Ovary (tissue), 10 donors: ENCODE measurements around the gene GLUD1. TPM values are rescaled to one million over a fixed set of nuclear protein-coding genes. Genes with fewer than 3 reads are reported as not detected.
"Not testable (repeated sequence)": the region's sequence is repeated elsewhere in the genome, so short reads cannot be mapped to it uniquely, and the experiment has no call there.

Experiments
- DNase-seq, 5 donors: peaks; one replicate each; pipeline ENCODE4 v3.0.0-alpha.2; 2019 to 2020
- H3K27ac ChIP-seq, 2 donors: fragments of 200-600 bp; one replicate each; pipeline versions ENCODE4 v1.5.1 to v1.8.0; 2019 to 2022
- H3K27me3 ChIP-seq: fragments of 200-600 bp; one replicate; pipeline ENCODE4 v1.8.0; 2022
- H3K36me3 ChIP-seq: fragments of 200-600 bp; sonication (generic); one replicate; pipeline ENCODE4 v1.5.1; 2019
- H3K4me1 ChIP-seq: one replicate; pipeline ENCODE4 v1.8.1; 2013; ENCODE audit warnings: mild to moderate bottlenecking, moderate library complexity; ENCODE audit not compliant: insufficient read depth
- H3K4me3 ChIP-seq: fragments of 200-600 bp; sonication (generic); one replicate; pipeline ENCODE4 v1.5.1; 2017
- H3K9me3 ChIP-seq, 2 donors: fragments of 200-600 bp in 1 of 2; sonication (generic) in 1 of 2; one replicate each; pipeline versions ENCODE4 v1.5.1 to v1.8.1; 2013 to 2019; ENCODE audit warnings: mild to moderate bottlenecking in 1 of 2, moderate library complexity in 1 of 2
- EP300 ChIP-seq: sonication (generic); formaldehyde crosslinking; IDR thresholded peaks from one replicate; pipeline ENCODE4 v1.6.1; 2017; ENCODE audit warnings: antibody characterized with exemption
- POLR2A ChIP-seq: fragments of 450-650 bp; IDR thresholded peaks from one replicate; pipeline ENCODE4 v1.6.1; 2017; ENCODE audit warnings: antibody characterized with exemption, mild to moderate bottlenecking, moderate library complexity
- whole genome bisulfite sequencing, 3 donors: extraction: QIAGEN DNeasy Blood & Tissue Kit in 1 of 3; methylation state at CpG; one replicate each; pipeline versions ENCODE4 v1.1.5 to v1.1.7; 2013 to 2017; 5-methylcytosine and 5-hydroxymethylcytosine counted together
- intact Hi-C, 4 donors: fragments of 100-400 bp; cut with DNase I; formaldehyde crosslinking; loops; one replicate each; pipeline versions ENCODE4 v1.11.0 to v1.15.1; 2022 to 2023
- long read RNA-seq, 3 donors: library from polyadenylated mRNA in 2 of 3; unstranded in 2 of 3; transcript quantifications; one replicate each; pipeline ENCODE4 v2.0.0 and lab custom pipeline, GENCODE V29; 2021 to 2026
- polyA plus RNA-seq, 2 donors: library from polyadenylated mRNA; stranded (reverse); fragments of 200-250 nt in 1 of 2; fragments of 350-450 nt in 1 of 2; fragmentation: Illumina TruSeq in 1 of 2; extraction: RNeasy Lipid Tissue Mini Kit (QIAGEN cat#74804) in 1 of 2; gene quantifications; one replicate each; pipeline ENCODE4 v1.2.3, GENCODE V29; 2013 to 2014
- total RNA-seq, 7 donors: library from RNA; depleted of rRNA in 2 of 7; stranded (reverse); fragments of >200 nt in 2 of 7; fragmentation: NEBNext Ultra II Directional in 3 of 7; extraction: Animal tissue kit (Norgen Biotek cat#: 25700) in 3 of 7; gene quantifications; one replicate each; pipeline versions ENCODE4 v1.1.0 to v1.2.4, GENCODE V29; 2016 to 2023
- donor health status: DM: no; HTN: no; CAD: no; lungs with moderate emphysema.
- donor health status: DM: no; HTN: no; CAD: no.
- donor health status: Bipolar disorder and iron deficiency.
- donor health status: DM: yes; HTN: yes; CAD: no.
- donor health status: DM: no; HTN: no; CAD: no.
- donor health status: DM: yes; HTN: yes; CAD: no.

GLUD1 gene
- total RNA-seq (100 to 1,000 TPM; 116 to 142 (median 130) TPM), polyA plus RNA-seq (100 to 1,000 TPM in 1 of 2 donors, 10 to 100 TPM in 1; 92.2 to 164 TPM)
- long read RNA-seq, donor 1, transcript GLUD1-201 (13 exons, 3,039 nt) = major isoform, 8 of 48 reads
- long read RNA-seq, donor 1, partial matches to known transcripts = 34 of 48 reads
- long read RNA-seq, donor 1, other reads (novel, unspliced or antisense) = 6 of 48 reads
- long read RNA-seq, donor 2, transcript GLUD1-201 (13 exons, 3,039 nt) = major isoform, 16 of 47 reads
- long read RNA-seq, donor 2, partial matches to known transcripts = 21 of 47 reads
- long read RNA-seq, donor 2, other reads (novel, unspliced or antisense) = 8 of 47 reads
- long read RNA-seq, donor 3, transcript GLUD1-201 (13 exons, 3,039 nt) = major isoform, 298 of 319 reads
- long read RNA-seq, donor 3, partial matches to known transcripts = 15 of 319 reads
- long read RNA-seq, donor 3, other reads (novel, unspliced or antisense) = 6 of 319 reads

GRCh38 chr10:87094373-87095235 lies at the start of gene GLUD1, which contains the start of gene SHLD2:
Gene GLUD1 (minus strand): TSS chr10:87094843. CDS start chr10:87094769, 74 bp downstream.
Gene SHLD2 (plus strand): TSS chr10:87095206. CDS start chr10:87151355, 56,149 bp downstream.
- peak within 1 kb of the TSS; percentile 94 to 96 for H3K27ac ChIP-seq
- peak within 1 kb of the TSS; percentile 83 for H3K4me3 ChIP-seq
- 0 to 1% (median 1%) methylated on average over 13 to 110 of the region's 111 CpGs for WGBS, 3 donors
- H3K27me3 ChIP-seq = no peaks in the 10 kb centered on the region
- TF ChIP-seq EP300 (no peak), POLR2A (peak; percentile 75)
- H3K36me3 ChIP-seq = no peaks in the 10 kb centered on the region
- intact Hi-C loops = loop anchor here in 2 of 4 donors (5.0 to 10.0 kb wide), 3 partner anchors 122 to 160 kb away; partner anchors contain the start of gene ADIRF (in 1 of the 2)
- peak; percentile 79 to 88 (median 87) for DNase-seq
- H3K4me1 ChIP-seq = peaks cover 6% of the 10 kb centered on the region
- no peaks in the 10 kb centered on the region for H3K9me3 ChIP-seq

- H3K4me3 ChIP-seq, DNase-seq, H3K4me1 ChIP-seq, H3K27me3 ChIP-seq, H3K36me3 ChIP-seq, H3K9me3 ChIP-seq, intact Hi-C loops: not testable (repeated sequence)
- 80 to 87% (median 81%) methylated on average over 6 of the region's 6 CpGs for WGBS, 3 donors
- peak overlapping the region in 1 of 2 donors; percentile 72 for H3K27ac ChIP-seq
Observed at GRCh38 chr10:87143109-87143418, 48.4 kb upstream of the GLUD1 start.

- H3K36me3 ChIP-seq, H3K4me1 ChIP-seq, H3K27me3 ChIP-seq, H3K4me3 ChIP-seq, intact Hi-C loops, H3K9me3 ChIP-seq: not testable (repeated sequence)
- WGBS, 3 donors = 9 to 15% (median 14%) methylated on average over 4 to 5 of the region's 5 CpGs
- DNase-seq = peak in 2 of 5 donors; percentile 26 to 48
- H3K27ac ChIP-seq = peak overlapping the region in 1 of 2 donors; percentile 72
Observed at GRCh38 chr10:87142230-87143108, 47.8 kb upstream of the GLUD1 start.

GRCh38 chr10:87137478-87137877 lies 42.8 kb upstream of the GLUD1 start:
- intact Hi-C loops, DNase-seq, H3K4me3 ChIP-seq, H3K27ac ChIP-seq, H3K36me3 ChIP-seq, H3K4me1 ChIP-seq, H3K27me3 ChIP-seq, H3K9me3 ChIP-seq: not testable (repeated sequence)

- intact Hi-C loops, H3K27ac ChIP-seq, DNase-seq, H3K27me3 ChIP-seq, H3K36me3 ChIP-seq, H3K4me3 ChIP-seq, H3K9me3 ChIP-seq, H3K4me1 ChIP-seq: not testable (repeated sequence)
- 85 to 94% (median 88%) methylated on average over 2 of the region's 2 CpGs for WGBS, 3 donors
Observed at GRCh38 chr10:87134440-87134839, 39.8 kb upstream of the GLUD1 start.

- H3K27me3 ChIP-seq, intact Hi-C loops, H3K36me3 ChIP-seq, DNase-seq, H3K9me3 ChIP-seq, H3K4me3 ChIP-seq, H3K27ac ChIP-seq, H3K4me1 ChIP-seq: not testable (repeated sequence)
- WGBS, 3 donors = 89 to 94% (median 92%) methylated on average over 2 of the region's 2 CpGs
Observed at GRCh38 chr10:87133936-87134335, 39.3 kb upstream of the GLUD1 start.

GRCh38 chr10:87132176-87132575 lies 37.5 kb upstream of the GLUD1 start:
- H3K27me3 ChIP-seq, H3K36me3 ChIP-seq, H3K4me3 ChIP-seq, intact Hi-C loops, H3K9me3 ChIP-seq, DNase-seq, H3K27ac ChIP-seq, H3K4me1 ChIP-seq: not testable (repeated sequence)

GRCh38 chr10:87127607-87128156 lies 33.0 kb upstream of the GLUD1 start:
- DNase-seq, H3K36me3 ChIP-seq, H3K27me3 ChIP-seq, H3K27ac ChIP-seq, H3K9me3 ChIP-seq, H3K4me1 ChIP-seq, intact Hi-C loops, H3K4me3 ChIP-seq: not testable (repeated sequence)
- 23 to 32% (median 30%) methylated on average over 2 to 3 of the region's 3 CpGs for WGBS, 3 donors

GRCh38 chr10:87127048-87127447 lies 32.4 kb upstream of the GLUD1 start:
- H3K27ac ChIP-seq, H3K4me1 ChIP-seq, H3K9me3 ChIP-seq, H3K27me3 ChIP-seq, DNase-seq, H3K36me3 ChIP-seq, intact Hi-C loops, H3K4me3 ChIP-seq: not testable (repeated sequence)
- 68 to 100% (median 74%) methylated on average over 1 to 2 of the region's 2 CpGs for WGBS, 3 donors

GRCh38 chr10:87123351-87123750 lies 28.7 kb upstream of the GLUD1 start:
- WGBS, 3 donors = 90 to 97% (median 91%) methylated on average over 3 of the region's 4 CpGs
- intact Hi-C loops, H3K27ac ChIP-seq: not testable (repeated sequence)

More at GRCh38 chr10:87123351-87123750, 28.7 kb upstream of the GLUD1 start:
- not testable (repeated sequence) for H3K9me3 ChIP-seq, DNase-seq, H3K27me3 ChIP-seq, H3K4me1 ChIP-seq, H3K4me3 ChIP-seq, H3K36me3 ChIP-seq
